Measurements from ENCODE around the gene TNFRSF21. TPM values are rescaled to one million over a fixed set of nuclear protein-coding genes. Genes with fewer than 3 reads are reported as not detected.

Gene TNFRSF21
- total and polyA plus RNA-seq, 10 of the 15 experiments (the other 5 are each of a cell fraction or from before 2014, with no cell fraction given) = 0.09 to 1.0 (median 0.27) TPM

DNA sequence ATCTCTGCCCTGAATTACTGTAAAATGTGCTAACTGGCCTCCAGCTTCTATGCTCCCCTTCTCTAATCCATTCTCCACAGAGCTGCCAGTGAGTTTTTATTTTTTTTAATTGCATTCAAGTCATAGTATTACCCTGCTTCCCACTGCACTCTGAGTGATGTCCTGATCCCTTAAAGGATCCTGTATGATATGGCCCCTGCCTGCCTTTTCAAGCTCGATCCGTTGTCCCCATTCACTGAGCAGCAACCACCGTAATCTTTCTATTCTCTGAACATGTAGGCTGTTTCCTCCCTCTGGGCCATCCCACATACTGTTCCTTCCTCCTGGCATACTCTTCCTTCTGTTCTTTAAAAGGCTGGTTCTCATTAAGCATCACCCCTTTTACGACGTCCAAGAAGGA is 9.3 kb downstream of the TNFRSF21 start:
- Histone ChIP-seq H3K4me1 (ENCODE audit: control insufficient read depth, insufficient read depth, low read length) (no peaks in the 10 kb centered on the region), H3K27me3 (replicated peaks in 1 of 2; ENCODE audit: control insufficient read depth in 2 of 2, insufficient read depth in 2 of 2, low read length in 1 of 2) (no peaks in the 10 kb centered on the region; a peak in 1 of 4 replicates), H3K9ac (ENCODE audit: control insufficient read depth, insufficient read depth, low read length) (no peak overlapping the region), H3K79me2 (ENCODE audit: control insufficient read depth, insufficient read depth, low read length) (no peaks in the 10 kb centered on the region), H4K20me1 (ENCODE audit: control insufficient read depth, insufficient read depth) (no peaks in the 10 kb centered on the region), H3K4me2 (ENCODE audit: control insufficient read depth, insufficient read depth) (no peak overlapping the region), H3K9me3 (replicated peaks; ENCODE audit: control insufficient read depth, insufficient read depth, low read length) (no peaks in the 10 kb centered on the region), H3K4me3 (no peak overlapping the region), H3K27ac (ENCODE audit: control insufficient read depth, insufficient read depth) (no peak overlapping the region), H2AFZ (ENCODE audit: control insufficient read depth, low read depth, low read length) (no peak overlapping the region), H3K36me3 (ENCODE audit: control insufficient read depth in 2 of 2, insufficient read depth in 2 of 2, low read length in 1 of 2) (no peaks in the 10 kb centered on the region)
- RAD21 ChIA-PET (ENCODE audit: unreplicated experiment) = no interaction called here
- WGBS (ENCODE audit: insufficient coverage, insufficient replicate concordance, low lambda C conversion rate, missing lambda C conversion rate) = 20% methylated on average over 5 of the region's 5 CpGs
- CTCF ChIA-PET = interaction anchor here (0.5 kb wide), 1 partner anchor 17 kb away, joined by 3 read pairs; no protein-coding TSS in a partner anchor
- ATAC-seq (no peak), DNase-seq (ENCODE audit: low read depth, low spot score) (no peak), FAIRE-seq (no peak)
- SMC1A ChIA-PET (ENCODE audit: uncharacterized antibody, unreplicated experiment) = interaction anchor here (0.9 to 1.5 kb wide), 2 partner anchors 13 to 58 kb away, joined by 3 read pairs; no protein-coding TSS in a partner anchor
- POLR2A ChIA-PET = no interaction called here
- TF ChIP-seq GATAD2B (conservative IDR thresholded peaks at IDR 0.05; ENCODE audit: low read depth) (no peak), RELB (IDR thresholded peaks at IDR 0.05; ENCODE audit: low read depth) (no peak), JUNB (IDR thresholded peaks at IDR 0.05) (no peak)
- BruUV-seq (replicated peaks) = no TSS peak
- in situ Hi-C loops (cut with MboI) = no loop called here
- intact Hi-C loops (cut with micrococcal nuclease; ENCODE audit: unreplicated experiment) = no loop called here

GRCh38 chr6:47299965-47300364 is 9.7 kb downstream of the TNFRSF21 start:
- intact Hi-C loops (cut with micrococcal nuclease; ENCODE audit: unreplicated experiment) = no loop called here
- POLR2A ChIA-PET = interaction anchor here (0.6 kb wide), 1 partner anchor 65 kb away, joined by 3 read pairs; no protein-coding TSS in a partner anchor
- TF ChIP-seq BCL11A (IDR thresholded peaks at IDR 0.05; ENCODE audit: low read depth, low read length) (no peak), ZNF24 (IDR thresholded peaks at IDR 0.05) (no peak), NFXL1 (IDR thresholded peaks at IDR 0.05; ENCODE audit: borderline replicate concordance) (no peak), ETV6 (conservative IDR thresholded peaks at IDR 0.05 in 1 of 2, IDR thresholded peaks at IDR 0.05 in 1 of 2; ENCODE audit: borderline replicate concordance in 1 of 2, low read depth in 1 of 2) (no peak), MYB (IDR thresholded peaks at IDR 0.05; ENCODE audit: borderline replicate concordance, low read depth, low read length) (no peak), TARDBP (IDR thresholded peaks at IDR 0.05; ENCODE audit: borderline replicate concordance) (no peak), MTA3 (IDR thresholded peaks at IDR 0.05; ENCODE audit: borderline replicate concordance, low read length) (no peak), RBBP5 (conservative IDR thresholded peaks at IDR 0.05) (no peak), SREBF1 (IDR thresholded peaks at IDR 0.05; ENCODE audit: low read length) (no peak), IRF3 (IDR thresholded peaks at IDR 0.05) (no peak)

More at GRCh38 chr6:47299965-47300364, 9.7 kb downstream of the TNFRSF21 start:
- BruUV-seq (replicated peaks) = no TSS peak
- ATAC-seq (no peak), FAIRE-seq (no peak), DNase-seq (ENCODE audit: low read depth, low spot score) (no peak)
- in situ Hi-C loops (cut with MboI) = no loop called here
- no peaks in the 10 kb centered on the region for H3K79me2 ChIP-seq (ENCODE audit: control insufficient read depth, insufficient read depth, low read length)
- no peak overlapping the region for H2AFZ ChIP-seq (ENCODE audit: control insufficient read depth, low read depth, low read length)
- no peak overlapping the region for H3K9ac ChIP-seq (ENCODE audit: control insufficient read depth, insufficient read depth, low read length)
- CTCF ChIA-PET = interaction anchor here (0.5 kb wide), 1 partner anchor 18 kb away, joined by 3 read pairs; no protein-coding TSS in a partner anchor
- H3K4me1 ChIP-seq (ENCODE audit: control insufficient read depth, insufficient read depth, low read length) = no peaks in the 10 kb centered on the region
- H3K4me3 ChIP-seq = no peak overlapping the region
- no peaks in the 10 kb centered on the region for H3K36me3 ChIP-seq (ENCODE audit: control insufficient read depth in 2 of 2, insufficient read depth in 2 of 2, low read length in 1 of 2)
- no peak overlapping the region for H3K4me2 ChIP-seq (ENCODE audit: control insufficient read depth, insufficient read depth)
- H4K20me1 ChIP-seq (ENCODE audit: control insufficient read depth, insufficient read depth) = no peaks in the 10 kb centered on the region
- SMC1A ChIA-PET (ENCODE audit: uncharacterized antibody, unreplicated experiment) = interaction anchor here (0.9 kb wide), 1 partner anchor 57 kb away, joined by 3 read pairs; no protein-coding TSS in a partner anchor
- H3K9me3 ChIP-seq (replicated peaks; ENCODE audit: control insufficient read depth, insufficient read depth, low read length) = no peaks in the 10 kb centered on the region
- RAD21 ChIA-PET (ENCODE audit: unreplicated experiment) = no interaction called here
- H3K27ac ChIP-seq (ENCODE audit: control insufficient read depth, insufficient read depth) = no peak overlapping the region
- WGBS (ENCODE audit: insufficient coverage, insufficient replicate concordance, low lambda C conversion rate, missing lambda C conversion rate) = 24% methylated on average over 4 of the region's 4 CpGs
- H3K27me3 ChIP-seq (replicated peaks in 1 of 2; ENCODE audit: control insufficient read depth in 2 of 2, insufficient read depth in 2 of 2, low read length in 1 of 2) = no peaks in the 10 kb centered on the region; a peak in 1 of 4 replicates
